ENCODE results near the gene CTSC.

Gene CTSC

GRCh38 chr11:88337181-88337986, at the start of gene CTSC:
TSS of gene CTSC (minus strand) at chr11:88337736. CDS start at chr11:88337672, 64 bp downstream.
- peak within 1 kb of the TSS; percentile 87 for H3K4me3 ChIP-seq
- H3K27ac ChIP-seq, result peak within 1 kb of the TSS; percentile 55 to 86
- DNase-seq (ENCODE audit: low spot score), result peak; percentile 92
- TF ChIP-seq CTCF (IDR thresholded peaks at IDR 0.05), result no peak

GRCh38 chr11:88384669-88385005, 47.1 kb upstream of the CTSC start:
- Histone ChIP-seq H3K4me3 (no peak overlapping the region), H3K27ac (no peak overlapping the region)
- TF ChIP-seq CTCF (IDR thresholded peaks at IDR 0.05), result no peak
- no peak for DNase-seq (ENCODE audit: low spot score)

GRCh38 chr11:88384004-88384668, 46.6 kb upstream of the CTSC start:
- Histone ChIP-seq H3K4me3 (no peak overlapping the region), H3K27ac (no peak overlapping the region)
- no peak for TF ChIP-seq CTCF (IDR thresholded peaks at IDR 0.05)
- no peak for DNase-seq (ENCODE audit: low spot score)

GRCh38 chr11:88383447-88383846, 45.9 kb upstream of the CTSC start:
- no peak for TF ChIP-seq CTCF (IDR thresholded peaks at IDR 0.05)
- no peak for DNase-seq (ENCODE audit: low spot score)
- Histone ChIP-seq H3K4me3 (no peak overlapping the region), H3K27ac (no peak overlapping the region)

- no peak overlapping the region for H3K27ac ChIP-seq
- no peak for TF ChIP-seq CTCF (IDR thresholded peaks at IDR 0.05)
- no peak for DNase-seq (ENCODE audit: low spot score)
- no peak overlapping the region for H3K4me3 ChIP-seq
These were observed 41.6 kb upstream of the CTSC start for GRCh38 chr11:88379130-88379529.

GRCh38 chr11:88378422-88379066, 41.0 kb upstream of the CTSC start:
- H3K27ac ChIP-seq, result no peak overlapping the region
- no peak for TF ChIP-seq CTCF (IDR thresholded peaks at IDR 0.05)
- DNase-seq (ENCODE audit: low spot score), result no peak
- H3K4me3 ChIP-seq, result no peak overlapping the region

Data from coronary artery (tissue), 2 donors.